Measurements from ENCODE around the gene PGPEP1. TPM values are rescaled to one million over a fixed set of nuclear protein-coding genes. Genes with fewer than 3 reads are reported as not detected.
"Not testable (repeated sequence)": the region's sequence is repeated elsewhere in the genome, so short reads cannot be mapped to it uniquely, and the experiment has no call there.

Gene PGPEP1
- total RNA-seq, 1 donor from 2014 or later, result 11.8 TPM

GRCh38 chr19:18364277-18364825, 24.0 kb downstream of the PGPEP1 start:
- not testable (repeated sequence) for DNase-seq (ENCODE audit: low spot score)

GRCh38 chr19:18364826-18365528, 24.6 kb downstream of the PGPEP1 start:
- peak; percentile 93 for DNase-seq (ENCODE audit: low spot score)

- no peak for DNase-seq (ENCODE audit: low spot score)
Observed at GRCh38 chr19:18366021-18366435, 25.6 kb downstream of the PGPEP1 start.

GRCh38 chr19:18368504-18369222, 28.3 kb downstream of the PGPEP1 start:
- DNase-seq (ENCODE audit: low spot score), result no peak

- DNase-seq (ENCODE audit: low spot score), result no peak
Observed at GRCh38 chr19:18373407-18373891, 33.1 kb downstream of the PGPEP1 start.

- peak; percentile 84 for DNase-seq (ENCODE audit: low spot score)
Observed at GRCh38 chr19:18373892-18374629, 33.7 kb downstream of the PGPEP1 start.

GRCh38 chr19:18377026-18377425, 36.6 kb downstream of the PGPEP1 start:
- no peak for DNase-seq (ENCODE audit: low spot score)

- no peak for DNase-seq (ENCODE audit: low spot score)
Observed at GRCh38 chr19:18379803-18380747, 39.7 kb downstream of the PGPEP1 start.

- DNase-seq (ENCODE audit: low spot score), result no peak
Observed at GRCh38 chr19:18380843-18381242, 40.4 kb downstream of the PGPEP1 start.

- DNase-seq (ENCODE audit: low spot score), result not testable (repeated sequence)
Observed at GRCh38 chr19:18383622-18384021, 43.2 kb downstream of the PGPEP1 start.

GRCh38 chr19:18384775-18385174, 44.4 kb downstream of the PGPEP1 start:
- no peak for DNase-seq (ENCODE audit: low spot score)

- DNase-seq (ENCODE audit: low spot score), result no peak
Observed at GRCh38 chr19:18385359-18385674, 44.9 kb downstream of the PGPEP1 start.

GRCh38 chr19:18385675-18386542, 45.5 kb downstream of the PGPEP1 start, which contains the start of gene GDF15:
GDF15 (plus strand) TSS chr19:18386158; CDS start chr19:18386190, 32 bp downstream.
- DNase-seq (ENCODE audit: low spot score), result no peak

- DNase-seq (ENCODE audit: low spot score), result no peak
Observed at GRCh38 chr19:18386543-18387271, 46.3 kb downstream of the PGPEP1 start.

GRCh38 chr19:18388100-18388959, 47.9 kb downstream of the PGPEP1 start:
- DNase-seq (ENCODE audit: low spot score), result peak; percentile 67

- DNase-seq (ENCODE audit: low spot score), result no peak
Observed at GRCh38 chr19:18388960-18389725, 48.7 kb downstream of the PGPEP1 start.

GRCh38 chr19:18389726-18390064, 49.3 kb downstream of the PGPEP1 start:
- no peak for DNase-seq (ENCODE audit: low spot score)
